ENCODE data around the gene TEX10. TPM values are rescaled to one million over a fixed set of nuclear protein-coding genes. Genes with fewer than 3 reads are reported as not detected.

The TEX10 gene
- total RNA-seq, 1 donor from 2014 or later = 8.0 TPM

DNA sequence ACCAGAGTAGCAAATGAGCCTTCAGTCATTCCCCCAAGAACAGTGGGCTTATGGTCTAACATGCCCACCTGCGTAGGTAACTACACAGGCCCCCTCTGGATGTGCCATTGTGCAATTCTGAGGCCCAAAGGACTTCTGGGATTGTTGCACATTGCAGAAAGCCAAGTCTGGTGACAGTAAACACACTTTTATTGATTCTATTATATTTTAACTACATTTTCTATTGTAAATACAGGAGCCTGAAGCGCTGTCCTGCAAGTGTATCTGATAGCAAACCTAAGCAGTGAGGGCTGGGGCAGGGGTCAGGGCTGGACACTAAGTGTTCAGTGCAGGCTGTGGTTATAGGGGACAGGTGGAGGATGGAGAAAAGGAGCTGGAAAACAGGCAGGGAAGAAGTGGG, 57.5 kb downstream of the TEX10 start:
- DNase-seq (no peak), ATAC-seq (ENCODE audit: poor library complexity) (no peak)
- intact Hi-C loops (cut with DNase I) = no loop called here

DNA sequence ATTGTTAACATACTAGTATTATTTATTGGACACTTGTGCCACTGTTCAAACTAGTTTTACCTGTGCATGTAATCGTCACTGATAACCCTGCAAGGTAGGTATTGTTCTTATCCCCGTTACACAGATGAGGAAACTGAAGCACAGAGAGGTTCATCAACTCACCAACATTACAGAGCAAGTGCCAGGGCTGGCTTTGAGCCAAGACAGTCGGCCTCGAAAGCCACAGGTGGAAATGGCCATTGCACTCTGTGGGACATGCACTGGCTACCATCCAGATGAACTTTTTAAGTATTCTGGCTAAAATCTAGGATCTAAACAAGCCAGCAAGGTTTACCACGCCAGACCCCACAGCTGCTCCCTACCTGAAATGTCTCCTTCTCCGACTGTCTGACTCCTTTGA, 57.9 kb downstream of the TEX10 start:
- intact Hi-C loops (cut with DNase I) = no loop called here
- ATAC-seq (ENCODE audit: poor library complexity) (no peak), DNase-seq (no peak)

DNA sequence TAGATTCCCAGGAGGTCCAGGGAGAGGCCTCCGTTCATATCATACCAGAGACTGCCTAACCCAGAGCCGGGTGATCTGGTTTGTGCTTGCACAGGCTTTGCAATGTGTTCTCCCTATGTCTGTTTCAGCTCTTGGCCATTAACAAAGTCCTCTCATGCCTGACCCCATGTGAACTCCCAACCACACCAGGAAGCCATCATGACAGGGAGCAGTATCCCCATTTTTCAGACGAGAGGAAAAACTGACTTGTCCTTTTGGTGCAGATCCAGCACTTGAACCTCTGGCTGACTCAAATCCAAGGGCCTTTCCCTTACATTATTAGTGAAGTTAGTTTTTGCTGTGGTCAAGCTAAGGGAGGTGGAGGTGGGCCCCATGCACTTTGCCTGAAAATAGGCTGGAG, 58.4 kb downstream of the TEX10 start:
- intact Hi-C loops (cut with DNase I) = no loop called here
- ATAC-seq (ENCODE audit: poor library complexity) (no peak), DNase-seq (no peak)

DNA sequence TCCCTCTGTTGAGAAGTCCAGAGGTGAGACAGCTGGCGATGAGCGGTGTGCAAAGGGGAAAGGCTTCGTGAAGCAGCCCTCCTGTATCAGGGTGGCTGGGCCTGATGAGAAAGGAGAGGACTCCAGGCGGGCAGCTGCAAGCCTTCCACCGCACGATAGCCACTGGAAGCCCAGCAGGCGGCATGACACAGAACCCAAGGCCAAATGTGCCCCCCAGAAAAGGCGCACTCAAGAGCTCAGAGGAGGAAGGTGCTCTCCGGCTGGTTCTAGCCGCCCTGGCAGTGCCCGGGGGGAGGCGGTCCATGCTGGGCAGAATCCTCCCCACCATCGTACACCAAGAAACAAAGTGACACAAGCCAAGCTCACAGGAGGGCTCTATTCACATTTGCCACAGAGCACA, 60.3 kb downstream of the TEX10 start:
- intact Hi-C loops (cut with DNase I) = no loop called here
- DNase-seq (no peak), ATAC-seq (ENCODE audit: poor library complexity) (no peak)

- intact Hi-C loops (cut with DNase I) = no loop called here
- DNase-seq (no peak), ATAC-seq (ENCODE audit: poor library complexity) (no peak)
Measured at GRCh38 chr9:100290714-100291113, 62.0 kb downstream of the TEX10 start.

GRCh38 chr9:100287186-100287585, 65.6 kb downstream of the TEX10 start:
- DNase-seq (no peak), ATAC-seq (ENCODE audit: poor library complexity) (no peak)
- intact Hi-C loops (cut with DNase I) = no loop called here

DNA sequence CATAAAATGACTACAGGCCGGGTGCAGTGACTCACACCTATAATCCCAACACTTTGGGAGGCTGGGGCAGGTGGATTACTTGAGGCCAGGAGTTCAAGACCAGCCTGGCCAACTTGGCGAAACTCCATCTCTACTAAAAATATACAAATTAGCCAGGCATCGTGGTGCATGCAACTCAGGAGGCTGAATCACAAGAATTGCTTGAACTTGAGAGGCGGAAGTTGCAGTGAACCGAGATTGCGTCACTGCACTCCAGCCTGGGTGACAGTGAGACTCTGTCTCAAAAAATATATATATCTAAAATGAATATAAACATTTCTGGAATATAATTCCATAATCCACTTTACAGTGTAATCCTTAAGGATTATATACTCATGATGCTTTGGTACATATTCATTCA, 66.5 kb downstream of the TEX10 start:
- no peak for DNase-seq
- intact Hi-C loops (cut with DNase I) = no loop called here
- ATAC-seq (ENCODE audit: poor library complexity) = no peak

GRCh38 chr9:100285601-100286000, 67.1 kb downstream of the TEX10 start:
- DNase-seq (no peak), ATAC-seq (ENCODE audit: poor library complexity) (no peak)
- intact Hi-C loops (cut with DNase I) = no loop called here

- ATAC-seq (ENCODE audit: poor library complexity) (no peak), DNase-seq (no peak)
- intact Hi-C loops (cut with DNase I) = no loop called here
Measured at GRCh38 chr9:100285080-100285479, 67.7 kb downstream of the TEX10 start.

- no peak for DNase-seq
- intact Hi-C loops (cut with DNase I) = no loop called here
- no peak for ATAC-seq (ENCODE audit: poor library complexity)
Measured at GRCh38 chr9:100284247-100284646, 68.5 kb downstream of the TEX10 start.

GRCh38 chr9:100282388-100282719, 70.4 kb downstream of the TEX10 start:
- intact Hi-C loops (cut with DNase I) = no loop called here
- ATAC-seq (ENCODE audit: poor library complexity) (no peak), DNase-seq (no peak)

DNA sequence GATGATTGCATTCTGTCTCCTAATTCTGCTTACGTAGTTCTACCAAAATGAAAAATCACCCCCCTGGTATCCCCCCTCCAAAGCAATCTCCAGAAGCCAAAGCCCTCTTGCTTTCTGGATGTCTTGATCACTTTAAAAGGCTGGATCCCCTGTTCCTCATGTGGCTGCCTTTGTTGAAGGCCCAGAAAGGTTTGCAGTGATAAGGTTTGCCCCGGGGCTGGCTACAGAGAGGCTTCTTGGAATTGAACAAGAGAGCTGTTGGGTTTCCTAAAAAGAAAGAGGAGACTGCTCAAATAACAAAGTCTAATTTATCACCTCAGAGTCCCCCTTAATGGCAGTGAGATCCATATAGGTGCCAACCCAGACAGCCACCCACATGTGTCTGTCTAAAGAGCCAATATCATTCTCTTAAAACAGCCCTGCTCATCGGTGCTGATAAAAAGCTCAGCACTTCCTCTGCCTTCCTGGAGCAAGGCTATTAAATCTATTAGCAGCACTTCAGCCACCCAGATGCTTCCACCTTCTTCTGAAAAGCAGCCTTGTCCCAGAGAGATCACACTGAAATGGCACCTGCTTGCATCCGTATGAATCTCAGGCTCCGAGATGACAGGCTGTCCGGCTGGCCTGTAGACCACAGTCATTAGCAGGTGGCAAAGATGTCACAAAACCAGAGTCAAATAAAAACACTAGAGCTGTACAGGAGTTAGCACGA, 70.9 kb downstream of the TEX10 start:
- ATAC-seq (ENCODE audit: poor library complexity) (no peak), DNase-seq (no peak)
- intact Hi-C loops (cut with DNase I) = no loop called here

DNA sequence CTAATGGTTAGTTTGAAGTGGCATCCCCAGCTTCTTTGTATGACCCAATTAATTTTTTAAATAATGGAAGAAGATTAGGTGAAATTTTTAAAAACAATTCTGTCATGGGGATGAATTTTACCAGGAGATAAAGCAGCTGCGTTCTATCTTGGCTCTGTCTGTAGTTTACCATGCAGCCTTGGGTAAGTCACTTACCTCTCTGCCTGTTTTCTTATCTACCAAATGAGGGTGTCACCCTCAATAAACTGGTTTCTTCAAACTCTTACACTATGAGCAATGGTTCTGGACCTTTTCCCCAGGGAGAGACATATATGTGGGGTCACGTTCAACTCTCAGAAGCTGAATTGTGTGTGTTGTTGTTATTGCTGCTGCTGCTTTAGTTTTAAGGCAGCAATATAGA, 71.7 kb downstream of the TEX10 start:
- no peak for DNase-seq

GRCh38 chr9:100277166-100277979, 75.4 kb downstream of the TEX10 start:
- intact Hi-C loops (cut with DNase I) = no loop called here

More for the DNA sequence above, 71.7 kb downstream of the TEX10 start:
- ATAC-seq (ENCODE audit: poor library complexity) = no peak
- intact Hi-C loops (cut with DNase I) = no loop called here

DNA sequence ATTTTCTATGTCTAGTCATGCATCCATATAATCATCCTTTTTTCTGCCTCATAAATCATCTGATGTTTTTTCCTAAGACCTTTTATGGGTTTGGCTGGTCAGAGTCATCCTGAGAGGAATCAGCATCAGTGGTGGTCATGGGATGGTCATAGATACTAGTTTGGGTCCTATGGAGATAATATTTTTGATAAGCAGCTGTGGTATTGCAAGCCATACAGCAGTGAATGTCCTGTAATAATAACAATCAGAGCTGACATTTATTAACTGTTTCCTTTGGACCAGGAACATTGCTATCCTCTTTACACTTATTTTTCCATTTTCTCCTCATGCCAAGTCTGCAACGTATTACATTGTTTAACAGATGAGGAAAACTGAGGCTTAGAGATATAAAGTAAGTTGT, 83.1 kb downstream of the TEX10 start:
- no peak for DNase-seq
- no peak for ATAC-seq (ENCODE audit: poor library complexity)
- intact Hi-C loops (cut with DNase I) = no loop called here

More at GRCh38 chr9:100277166-100277979, 75.4 kb downstream of the TEX10 start:
- ATAC-seq (ENCODE audit: poor library complexity) = no peak
- no peak for DNase-seq

DNA sequence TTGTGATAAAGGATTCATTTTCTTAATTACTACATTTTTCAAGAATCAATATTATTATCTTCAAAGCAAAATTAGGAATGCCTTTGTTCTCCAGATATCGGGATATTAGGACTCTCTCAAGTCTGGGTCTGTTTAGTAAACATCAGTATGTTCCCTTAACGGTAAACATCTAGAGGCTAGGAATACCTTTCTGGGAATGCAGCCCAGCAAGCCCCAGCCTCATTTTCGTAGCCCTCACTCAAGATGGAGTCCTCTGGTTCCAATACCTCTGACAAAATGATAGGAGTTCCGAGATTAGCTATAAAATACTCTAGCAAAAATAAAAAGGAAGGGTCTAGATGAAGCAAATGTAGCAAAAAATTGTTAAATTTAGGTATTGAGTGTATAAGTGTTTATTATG, 84.5 kb downstream of the TEX10 start:
- no peak for DNase-seq
- ATAC-seq (ENCODE audit: poor library complexity) = no peak
- intact Hi-C loops (cut with DNase I) = no loop called here

DNA sequence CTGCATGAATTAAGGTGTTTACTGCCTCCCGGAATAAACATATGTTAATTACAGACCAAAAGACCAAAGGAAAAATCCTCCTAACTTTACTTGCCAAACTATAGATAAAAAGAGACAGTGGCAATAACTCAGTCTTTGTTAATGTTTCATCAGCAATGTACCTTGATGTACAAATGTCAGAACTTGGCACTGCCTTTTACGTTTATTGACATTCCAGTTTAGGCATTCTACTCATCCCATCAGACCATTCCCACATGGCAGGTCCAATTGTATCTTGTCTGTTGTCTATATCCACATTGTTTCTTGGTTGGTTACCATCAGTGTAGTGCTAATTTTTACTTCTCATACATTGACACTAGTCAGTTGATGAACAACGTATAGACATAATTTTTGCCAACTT, 85.5 kb downstream of the TEX10 start:
- DNase-seq (no peak), ATAC-seq (ENCODE audit: poor library complexity) (no peak)
- intact Hi-C loops (cut with DNase I) = no loop called here

Measured in Right ventricle myocardium superior (tissue), 1 donor.